ENCODE results near the gene ADGRA1. TPM values are rescaled to one million over a fixed set of nuclear protein-coding genes. Genes with fewer than 3 reads are reported as not detected.
A peak's percentile ranks its signal among the peaks of the same experiment; 100 is the strongest.

The ADGRA1 gene
- total RNA-seq, 2 experiments from 2014 or later = not detected

DNA sequence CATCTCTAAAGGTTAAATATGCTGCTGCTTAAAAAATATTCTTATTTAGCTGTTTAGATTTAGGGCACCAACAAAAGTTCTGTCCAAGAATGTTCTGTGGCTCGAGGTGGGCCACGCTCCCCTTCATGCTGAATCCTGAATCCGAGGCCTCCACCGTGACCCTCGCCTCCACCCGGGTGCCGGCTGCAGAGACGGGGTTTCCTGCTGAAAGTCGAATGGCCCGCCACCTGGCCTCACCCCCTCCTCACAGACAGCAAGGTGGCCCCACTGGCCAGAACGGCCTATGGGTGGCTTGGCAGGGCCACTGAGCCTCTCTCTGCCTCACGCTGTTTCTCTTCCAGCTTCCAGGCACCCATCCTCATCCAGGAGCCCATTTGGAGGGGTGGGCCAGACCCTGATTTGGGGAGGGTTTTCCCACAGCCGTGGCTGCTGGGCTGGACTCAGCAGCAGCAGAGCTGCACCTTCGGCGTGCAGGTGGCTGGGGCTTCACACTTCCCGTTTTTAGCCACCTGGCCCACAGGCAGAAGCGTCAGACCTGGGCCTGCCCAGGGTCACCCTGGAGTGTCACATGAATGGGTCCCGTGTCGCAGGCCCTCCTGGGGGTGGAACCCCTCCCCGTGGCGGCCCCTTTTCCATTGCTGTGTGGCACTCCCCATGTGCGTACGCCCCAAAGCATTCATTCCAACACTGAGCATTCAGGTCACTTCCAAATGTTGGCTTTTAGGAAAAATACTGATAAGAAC, 26.3 kb upstream of the ADGRA1 start:
- Histone ChIP-seq H3K4me3 (ENCODE audit: low read depth, low read length, poor library complexity, severe bottlenecking) (no peak overlapping the region), H3K36me3 (ENCODE audit: insufficient read depth, low read length) (no peaks in the 10 kb centered on the region), H3K9me3 (ENCODE audit: low read length) (no peaks in the 10 kb centered on the region), H3K4me2 (ENCODE audit: low read length) (no peak overlapping the region), H3K9me2 (ENCODE audit: insufficient read depth, low read length) (no peaks in the 10 kb centered on the region), H2AFZ (ENCODE audit: low read length) (no peak overlapping the region), H4K20me1 (ENCODE audit: insufficient read depth, low read length) (no peaks in the 10 kb centered on the region), H3K4me1 (ENCODE audit: insufficient read depth, low read length, poor library complexity, severe bottlenecking) (no peaks in the 10 kb centered on the region), H3K27ac (ENCODE audit: low read depth, low read length, poor library complexity, severe bottlenecking) (no peak overlapping the region), H3K79me2 (ENCODE audit: insufficient read depth, low read depth, low read length) (no peaks in the 10 kb centered on the region)
- peak; percentile 61 for DNase-seq (ENCODE audit: low spot score)
- POLR2A ChIA-PET = no interaction called here
- CTCF ChIA-PET (ENCODE audit: unreplicated experiment) = no interaction called here
- TF ChIP-seq EZH2phosphoT487 (IDR thresholded peaks at IDR 0.05; ENCODE audit: borderline replicate concordance, low read depth, low read length) = no peak
- TF ChIP-seq, protein P1, sequence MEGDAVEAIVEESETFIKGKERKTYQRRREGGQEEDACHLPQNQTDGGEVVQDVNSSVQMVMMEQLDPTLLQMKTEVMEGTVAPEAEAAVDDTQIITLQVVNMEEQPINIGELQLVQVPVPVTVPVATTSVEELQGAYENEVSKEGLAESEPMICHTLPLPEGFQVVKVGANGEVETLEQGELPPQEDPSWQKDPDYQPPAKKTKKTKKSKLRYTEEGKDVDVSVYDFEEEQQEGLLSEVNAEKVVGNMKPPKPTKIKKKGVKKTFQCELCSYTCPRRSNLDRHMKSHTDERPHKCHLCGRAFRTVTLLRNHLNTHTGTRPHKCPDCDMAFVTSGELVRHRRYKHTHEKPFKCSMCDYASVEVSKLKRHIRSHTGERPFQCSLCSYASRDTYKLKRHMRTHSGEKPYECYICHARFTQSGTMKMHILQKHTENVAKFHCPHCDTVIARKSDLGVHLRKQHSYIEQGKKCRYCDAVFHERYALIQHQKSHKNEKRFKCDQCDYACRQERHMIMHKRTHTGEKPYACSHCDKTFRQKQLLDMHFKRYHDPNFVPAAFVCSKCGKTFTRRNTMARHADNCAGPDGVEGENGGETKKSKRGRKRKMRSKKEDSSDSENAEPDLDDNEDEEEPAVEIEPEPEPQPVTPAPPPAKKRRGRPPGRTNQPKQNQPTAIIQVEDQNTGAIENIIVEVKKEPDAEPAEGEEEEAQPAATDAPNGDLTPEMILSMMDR (conservative IDR thresholded peaks at IDR 0.05; ENCODE audit: low read length) = no peak
- intact Hi-C loops (cut with micrococcal nuclease; ENCODE audit: unreplicated experiment) = no loop called here
- BruUV-seq (replicated peaks) = no TSS peak

DNA sequence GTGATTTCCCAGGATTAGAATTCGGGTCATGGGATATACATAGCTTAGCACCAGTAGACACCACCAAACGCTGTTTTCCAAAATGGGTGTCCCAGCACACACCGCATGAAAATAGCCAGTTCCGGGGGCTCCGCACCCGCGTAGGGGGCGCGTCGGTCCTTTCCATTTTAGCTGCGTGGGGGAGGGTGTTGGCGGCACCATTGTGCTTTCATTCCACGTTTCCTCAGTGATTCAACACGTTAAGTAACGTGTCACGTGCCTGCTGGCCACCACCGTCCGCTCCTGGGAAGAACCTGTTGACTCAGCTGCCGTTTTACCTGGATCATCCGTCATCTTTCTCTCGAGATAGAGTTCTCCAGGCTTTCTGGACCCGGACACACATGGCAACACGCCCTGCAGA, 25.6 kb upstream of the ADGRA1 start:
- Histone ChIP-seq H3K9me2 (ENCODE audit: insufficient read depth, low read length) (no peaks in the 10 kb centered on the region), H3K79me2 (ENCODE audit: insufficient read depth, low read depth, low read length) (no peaks in the 10 kb centered on the region), H3K36me3 (ENCODE audit: insufficient read depth, low read length) (no peaks in the 10 kb centered on the region), H3K4me3 (ENCODE audit: low read depth, low read length, poor library complexity, severe bottlenecking) (no peak overlapping the region), H3K4me2 (ENCODE audit: low read length) (no peak overlapping the region), H3K27ac (ENCODE audit: low read depth, low read length, poor library complexity, severe bottlenecking) (no peak overlapping the region), H4K20me1 (ENCODE audit: insufficient read depth, low read length) (no peaks in the 10 kb centered on the region), H3K9me3 (ENCODE audit: low read length) (no peaks in the 10 kb centered on the region), H2AFZ (ENCODE audit: low read length) (no peak overlapping the region), H3K4me1 (ENCODE audit: insufficient read depth, low read length, poor library complexity, severe bottlenecking) (no peaks in the 10 kb centered on the region)
- ChIA-PET POLR2A (no interaction called here), CTCF (ENCODE audit: unreplicated experiment) (no interaction called here)
- intact Hi-C loops (cut with micrococcal nuclease; ENCODE audit: unreplicated experiment) = no loop called here
- no peak for DNase-seq (ENCODE audit: low spot score)
- TF ChIP-seq EZH2phosphoT487 (IDR thresholded peaks at IDR 0.05; ENCODE audit: borderline replicate concordance, low read depth, low read length) = no peak
- TF ChIP-seq, protein P1 (conservative IDR thresholded peaks at IDR 0.05; ENCODE audit: low read length) = no peak
- BruUV-seq (replicated peaks) = no TSS peak

DNA sequence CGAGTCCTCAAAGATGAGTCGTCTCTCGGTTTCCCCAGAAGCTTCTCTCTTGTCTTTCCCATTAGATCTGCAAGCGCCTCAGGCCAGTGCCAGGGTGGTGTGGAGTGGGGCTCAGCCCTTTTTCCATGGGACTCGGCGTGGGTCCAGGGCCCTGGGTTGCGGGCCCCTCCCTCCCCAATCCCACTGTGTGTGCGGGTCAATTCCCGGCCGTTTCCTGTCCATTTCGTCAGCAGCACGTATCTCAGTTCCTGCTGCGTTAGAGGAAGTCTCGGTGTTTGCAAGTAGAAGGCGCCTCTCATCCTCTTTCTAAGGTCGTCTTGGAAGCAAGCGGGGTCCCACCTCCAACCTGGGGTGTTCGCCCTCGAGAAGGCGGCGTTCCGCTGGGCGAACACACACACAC, 25.1 kb upstream of the ADGRA1 start:
- TF ChIP-seq, protein P1 (conservative IDR thresholded peaks at IDR 0.05; ENCODE audit: low read length) = no peak

More for the DNA sequence above, 25.1 kb upstream of the ADGRA1 start:
- no peaks in the 10 kb centered on the region for H3K4me1 ChIP-seq (ENCODE audit: insufficient read depth, low read length, poor library complexity, severe bottlenecking)
- H3K27ac ChIP-seq (ENCODE audit: low read depth, low read length, poor library complexity, severe bottlenecking) = no peak overlapping the region
- DNase-seq (ENCODE audit: low spot score) = no peak
- no peak overlapping the region for H2AFZ ChIP-seq (ENCODE audit: low read length)
- H3K4me3 ChIP-seq (ENCODE audit: low read depth, low read length, poor library complexity, severe bottlenecking) = no peak overlapping the region
- intact Hi-C loops (cut with micrococcal nuclease; ENCODE audit: unreplicated experiment) = no loop called here
- ChIA-PET POLR2A (no interaction called here), CTCF (ENCODE audit: unreplicated experiment) (no interaction called here)
- no peaks in the 10 kb centered on the region for H3K36me3 ChIP-seq (ENCODE audit: insufficient read depth, low read length)
- H4K20me1 ChIP-seq (ENCODE audit: insufficient read depth, low read length) = no peaks in the 10 kb centered on the region
- H3K9me2 ChIP-seq (ENCODE audit: insufficient read depth, low read length) = no peaks in the 10 kb centered on the region
- BruUV-seq (replicated peaks) = no TSS peak
- no peaks in the 10 kb centered on the region for H3K9me3 ChIP-seq (ENCODE audit: low read length)
- no peak overlapping the region for H3K4me2 ChIP-seq (ENCODE audit: low read length)
- no peaks in the 10 kb centered on the region for H3K79me2 ChIP-seq (ENCODE audit: insufficient read depth, low read depth, low read length)
